PC-3 (cell line): ENCODE results near the gene OXCT2. TPM values are rescaled to one million over a fixed set of nuclear protein-coding genes. Genes with fewer than 3 reads are reported as not detected.
"Not testable (repeated sequence)": the region's sequence is repeated elsewhere in the genome, so short reads cannot be mapped to it uniquely, and the experiment has no call there.

ENCODE experiments used
- ATAC-seq: fragments of 200-7000 bp; cut with Tn5 transposase; 2 replicates; pipeline ENCODE4 v1.9.1; 2020; ENCODE audit warnings: mild to moderate bottlenecking, moderate library complexity
- BruUV-seq: library from RNA; stranded (reverse); fragments of 400-500 nt; replicated peaks from 2 replicates; lab custom pipeline; 2021; lab: Mats Ljungman, UMichigan
- CTCF ChIA-PET: fragments of 300-600 bp; sonication (Branson Sonifier 250); formaldehyde crosslinking; loops from one replicate; lab custom pipeline; 2022; ENCODE audit warnings: antibody characterized with exemption; lab: Charles Lee
- POLR2A ChIA-PET: fragments of 300-600 bp; sonication (Branson Sonifier 250); formaldehyde crosslinking; loops from one replicate; lab custom pipeline; 2022; ENCODE audit warnings: antibody characterized with exemption; ENCODE audit not compliant: unreplicated experiment; lab: Charles Lee
- DNase-seq: peaks from one replicate; pipeline ENCODE4 v3.0.0-alpha.2; 2015
- H2AFZ ChIP-seq: fragments of 300-600 bp; sonication (generic); 2 replicates; pipeline ENCODE4 v1.6.0; 2016; ENCODE audit warnings: antibody characterized with exemption, low read length
- H3F3A ChIP-seq: fragments of 300-600 bp; sonication (generic); one replicate; pipeline ENCODE4 v1.6.0; 2017; ENCODE audit warnings: antibody characterized with exemption, low read length, control low read depth, mild to moderate bottlenecking; ENCODE audit not compliant: unreplicated experiment
- H3K27ac ChIP-seq: fragments of 300-600 bp; sonication (generic); 2 replicates; pipeline ENCODE4 v1.5.1; 2016; ENCODE audit warnings: mild to moderate bottlenecking, low read length
- H3K27me3 ChIP-seq: fragments of 300-600 bp; sonication (generic); 2 replicates; pipeline ENCODE4 v1.6.1; 2016; ENCODE audit warnings: low read length, mixed read lengths
- H3K36me3 ChIP-seq: fragments of 300-600 bp; sonication (generic); 2 replicates; pipeline ENCODE4 v1.6.1; 2016; ENCODE audit warnings: low read depth, mixed run types, low read length, mixed read lengths
- H3K4me1 ChIP-seq: fragments of 300-600 bp; sonication (generic); 2 replicates; pipeline ENCODE4 v1.5.1; 2016; ENCODE audit warnings: low read length; ENCODE audit not compliant: insufficient read depth
- H3K4me2 ChIP-seq: fragments of 300-600 bp; sonication (generic); 2 replicates; pipeline ENCODE4 v1.6.0; 2016; ENCODE audit warnings: low read length
- H3K4me3 ChIP-seq: fragments of 300-600 bp; sonication (generic); 2 replicates; pipeline ENCODE4 v1.5.1; 2016; ENCODE audit warnings: mild to moderate bottlenecking, low read length, mixed read lengths
- H3K79me2 ChIP-seq: fragments of 300-600 bp; sonication (generic); 2 replicates; pipeline ENCODE4 v1.6.1; 2017; ENCODE audit warnings: low read length, mixed read lengths
- H3K9ac ChIP-seq: fragments of 300-600 bp; sonication (generic); 2 replicates; pipeline ENCODE4 v1.6.0; 2016; ENCODE audit warnings: mild to moderate bottlenecking, low read length
- H3K9me2 ChIP-seq: fragments of 300-600 bp; sonication (generic); replicated peaks from 2 replicates; pipeline ENCODE4 v1.6.1; 2016; ENCODE audit warnings: mixed run types, low read length, mixed read lengths
- H3K9me3 ChIP-seq: fragments of 300-600 bp; sonication (generic); 2 replicates; pipeline ENCODE4 v1.6.1; 2016; ENCODE audit warnings: low read length, mixed read lengths
- H4K20me1 ChIP-seq: fragments of 300-600 bp; sonication (generic); 2 replicates; pipeline ENCODE4 v1.6.1; 2016; ENCODE audit warnings: low read length, mixed read lengths
- EZH2 ChIP-seq: fragments of 300-600 bp; sonication (generic); IDR thresholded peaks from one replicate; pipeline ENCODE4 v1.6.1; 2017; ENCODE audit warnings: antibody characterized with exemption, mild to moderate bottlenecking, low read length; ENCODE audit not compliant: unreplicated experiment
- EZH2phosphoT487 ChIP-seq: fragments of 300-600 bp; sonication (generic); IDR thresholded peaks from 2 replicates; pipeline ENCODE4 v1.6.1; 2018; ENCODE audit warnings: mild to moderate bottlenecking, antibody characterized with exemption, low read length, borderline replicate concordance
- intact Hi-C: fragments of 100-400 bp; cut with micrococcal nuclease; formaldehyde crosslinking; loops from 2 replicates; pipeline ENCODE4 v1.9.0; 2023
- total RNA-seq: library from RNA; depleted of rRNA; stranded (reverse); fragments of >200 nt; gene quantifications from 2 replicates; pipeline ENCODE4 v1.2.3, GENCODE V29; 2014
- TF ChIP-seq, protein P1 (sequence below): fragments of 300-600 bp; sonication (generic); conservative IDR thresholded peaks from 2 replicates; pipeline ENCODE4 v1.5.1; 2017; ENCODE audit warnings: antibody characterized with exemption, low read depth, mild to moderate bottlenecking, low read length

The OXCT2 gene
- total RNA-seq, 1 experiment from 2014 or later = 0.98 TPM

DNA sequence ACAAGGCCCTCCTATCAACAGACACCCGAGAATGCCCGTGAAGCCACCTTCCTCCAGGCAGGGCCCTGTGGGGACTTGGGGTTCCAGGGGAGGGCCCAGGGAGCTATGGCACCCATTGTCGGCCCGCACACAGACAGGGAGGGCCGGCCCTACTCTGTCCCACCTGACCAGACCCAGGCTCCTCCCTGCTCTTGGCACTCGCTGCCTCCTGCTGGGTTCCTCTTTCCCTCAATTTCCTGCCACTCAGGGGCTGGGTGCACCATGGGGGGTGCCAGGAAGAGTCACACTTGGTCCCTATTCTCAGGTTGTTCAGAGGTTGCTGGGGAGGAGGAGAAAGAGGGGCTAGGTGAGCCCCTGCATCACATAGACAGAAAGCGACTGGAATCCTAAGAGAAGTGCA lies 8.0 kb upstream of the OXCT2 start:
- BruUV-seq = no TSS peak
- H3K27me3 ChIP-seq = no peaks in the 10 kb centered on the region
- ChIA-PET POLR2A (no interaction called here), CTCF (no interaction called here)
- no peaks in the 10 kb centered on the region for H3K36me3 ChIP-seq
- no peaks in the 10 kb centered on the region for H3F3A ChIP-seq
- H3K9me3 ChIP-seq = no peaks in the 10 kb centered on the region
- no peak overlapping the region for H3K9ac ChIP-seq
- DNase-seq (no peak), ATAC-seq (no peak)
- H3K4me3 ChIP-seq = no peak overlapping the region
- H3K4me1 ChIP-seq = no peaks in the 10 kb centered on the region
- H3K9me2 ChIP-seq = no peaks in the 10 kb centered on the region
- no peak overlapping the region for H3K4me2 ChIP-seq
- no peak overlapping the region for H3K27ac ChIP-seq
- H4K20me1 ChIP-seq = no peaks in the 10 kb centered on the region
- H2AFZ ChIP-seq = no peak overlapping the region
- intact Hi-C loops = no loop called here
- no peaks in the 10 kb centered on the region for H3K79me2 ChIP-seq
- TF ChIP-seq EZH2 (no peak), EZH2phosphoT487 (no peak)
- TF ChIP-seq, protein P1, sequence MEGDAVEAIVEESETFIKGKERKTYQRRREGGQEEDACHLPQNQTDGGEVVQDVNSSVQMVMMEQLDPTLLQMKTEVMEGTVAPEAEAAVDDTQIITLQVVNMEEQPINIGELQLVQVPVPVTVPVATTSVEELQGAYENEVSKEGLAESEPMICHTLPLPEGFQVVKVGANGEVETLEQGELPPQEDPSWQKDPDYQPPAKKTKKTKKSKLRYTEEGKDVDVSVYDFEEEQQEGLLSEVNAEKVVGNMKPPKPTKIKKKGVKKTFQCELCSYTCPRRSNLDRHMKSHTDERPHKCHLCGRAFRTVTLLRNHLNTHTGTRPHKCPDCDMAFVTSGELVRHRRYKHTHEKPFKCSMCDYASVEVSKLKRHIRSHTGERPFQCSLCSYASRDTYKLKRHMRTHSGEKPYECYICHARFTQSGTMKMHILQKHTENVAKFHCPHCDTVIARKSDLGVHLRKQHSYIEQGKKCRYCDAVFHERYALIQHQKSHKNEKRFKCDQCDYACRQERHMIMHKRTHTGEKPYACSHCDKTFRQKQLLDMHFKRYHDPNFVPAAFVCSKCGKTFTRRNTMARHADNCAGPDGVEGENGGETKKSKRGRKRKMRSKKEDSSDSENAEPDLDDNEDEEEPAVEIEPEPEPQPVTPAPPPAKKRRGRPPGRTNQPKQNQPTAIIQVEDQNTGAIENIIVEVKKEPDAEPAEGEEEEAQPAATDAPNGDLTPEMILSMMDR = no peak

DNA sequence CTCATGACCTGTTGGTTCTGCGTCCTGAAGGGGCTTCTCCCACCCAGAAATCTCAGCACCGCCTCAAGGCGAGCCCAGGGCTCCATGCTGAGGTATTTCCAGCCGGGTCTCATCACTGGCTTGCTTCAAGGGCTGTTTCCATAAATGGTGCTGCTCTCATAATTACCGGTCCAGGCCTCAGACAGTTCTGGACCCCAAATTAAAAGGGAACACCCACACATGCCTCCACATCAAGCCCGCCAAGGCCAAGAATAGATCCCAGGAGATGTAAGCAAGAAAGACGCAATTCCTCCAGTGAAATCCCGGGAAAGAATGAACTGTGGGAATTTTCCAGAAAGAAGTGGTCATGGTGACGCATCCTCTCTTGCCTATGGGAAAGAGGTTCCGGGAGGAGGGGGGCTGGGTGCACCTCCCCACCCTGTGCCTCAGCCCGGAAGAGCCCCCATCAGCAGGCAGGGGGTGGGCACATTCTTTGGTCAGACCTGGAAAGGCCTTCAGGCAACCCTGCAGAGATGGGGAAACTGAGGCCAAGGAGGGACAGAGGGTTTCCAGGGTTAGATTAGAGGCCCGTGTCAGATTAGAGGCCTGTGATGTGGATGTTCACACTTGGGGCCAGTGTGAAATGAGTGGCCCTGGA lies 7.4 kb upstream of the OXCT2 start:
- H3K27me3 ChIP-seq, H3K27ac ChIP-seq, H3K4me2 ChIP-seq, H3K4me1 ChIP-seq, H2AFZ ChIP-seq, H4K20me1 ChIP-seq, H3K9ac ChIP-seq, CTCF ChIA-PET, H3K36me3 ChIP-seq, BruUV-seq, H3K9me3 ChIP-seq, ATAC-seq, H3K79me2 ChIP-seq, intact Hi-C loops, H3F3A ChIP-seq, POLR2A ChIA-PET, DNase-seq, H3K4me3 ChIP-seq, H3K9me2 ChIP-seq: not testable (repeated sequence)

DNA sequence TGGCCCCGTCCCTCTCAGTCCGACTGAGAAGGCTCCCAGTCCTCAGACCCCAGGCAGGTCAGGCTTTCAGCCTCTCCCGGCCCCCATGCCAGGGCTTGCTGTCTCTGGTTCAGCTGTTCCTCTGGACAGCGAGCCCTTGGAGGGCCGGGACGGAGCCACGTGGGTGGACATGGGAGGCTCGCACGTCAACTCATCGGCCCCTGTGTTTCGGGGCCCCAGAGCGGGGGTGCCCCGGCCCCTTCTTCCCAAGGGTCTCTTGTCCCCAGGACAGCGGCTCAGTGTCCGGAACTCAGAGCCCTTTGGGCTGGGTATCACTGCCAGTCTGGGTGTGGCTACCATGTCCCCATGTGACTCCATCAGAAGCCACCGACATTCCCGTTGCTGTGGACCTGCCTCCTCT lies 6.7 kb upstream of the OXCT2 start:
- H3K36me3 ChIP-seq, H2AFZ ChIP-seq, H3K9me2 ChIP-seq, H3K27ac ChIP-seq, H3F3A ChIP-seq, ATAC-seq, H3K4me3 ChIP-seq, H3K9me3 ChIP-seq, DNase-seq, BruUV-seq, CTCF ChIA-PET, H3K27me3 ChIP-seq, H3K9ac ChIP-seq, intact Hi-C loops, H4K20me1 ChIP-seq, H3K4me1 ChIP-seq, POLR2A ChIA-PET, H3K4me2 ChIP-seq, H3K79me2 ChIP-seq: not testable (repeated sequence)

DNA sequence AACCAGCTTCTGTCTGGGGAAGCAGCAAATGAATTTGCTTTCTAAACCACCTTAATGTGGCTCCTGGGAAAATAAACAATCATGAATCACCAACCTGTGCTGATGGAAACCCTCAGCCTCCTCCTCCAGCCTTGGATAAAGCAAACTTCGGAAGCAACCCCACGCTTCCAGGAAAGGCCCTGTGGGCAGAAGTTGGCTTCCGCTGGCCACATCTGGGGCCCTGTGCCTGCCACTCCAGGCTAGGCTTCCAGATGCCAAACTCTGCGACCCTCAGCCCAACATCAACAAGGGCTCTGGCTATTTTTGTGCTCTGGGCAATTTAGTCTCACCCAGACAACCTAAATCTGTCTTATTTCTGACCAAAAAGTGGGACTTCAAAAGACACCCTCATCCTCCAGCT lies 6.2 kb upstream of the OXCT2 start:
- H3K9me3 ChIP-seq = no peaks in the 10 kb centered on the region
- no peak overlapping the region for H3K4me2 ChIP-seq
- H4K20me1 ChIP-seq = no peaks in the 10 kb centered on the region
- no peaks in the 10 kb centered on the region for H3K36me3 ChIP-seq
- H3K27me3 ChIP-seq = no peaks in the 10 kb centered on the region
- H3K4me1 ChIP-seq = no peaks in the 10 kb centered on the region
- no peak overlapping the region for H3K9ac ChIP-seq
- ChIA-PET CTCF (no interaction called here), POLR2A (no interaction called here)
- H3K9me2 ChIP-seq = no peaks in the 10 kb centered on the region
- H3K4me3 ChIP-seq = no peak overlapping the region
- intact Hi-C loops = no loop called here
- no TSS peak for BruUV-seq
- H3F3A ChIP-seq = no peaks in the 10 kb centered on the region
- no peak overlapping the region for H2AFZ ChIP-seq
- DNase-seq (peak; percentile 4), ATAC-seq (no peak)
- H3K27ac ChIP-seq = no peak overlapping the region
- no peaks in the 10 kb centered on the region for H3K79me2 ChIP-seq
- TF ChIP-seq EZH2 (no peak), EZH2phosphoT487 (no peak)
- TF ChIP-seq, protein P1 = no peak
